Lower leg skin (tissue), 3 donors: Measurements from ENCODE around the gene YWHAG.

ENCODE experiments used
- POLR2A ChIP-seq, 2 donors: fragments of 450-650 bp; IDR thresholded peaks; one replicate each; pipeline ENCODE4 v1.6.1; 2016 to 2017; ENCODE audit warnings: antibody characterized with exemption in 2 of 2, mild to moderate bottlenecking in 1 of 2, moderate library complexity in 1 of 2
- TF ChIP-seq, protein P1 (sequence below), 3 donors: fragments of 450-650 bp; IDR thresholded peaks; one replicate each; pipeline ENCODE4 v1.5.1; 2016; ENCODE audit warnings: antibody characterized with exemption in 3 of 3, mild to moderate bottlenecking in 3 of 3, moderate library complexity in 2 of 3

DNA sequence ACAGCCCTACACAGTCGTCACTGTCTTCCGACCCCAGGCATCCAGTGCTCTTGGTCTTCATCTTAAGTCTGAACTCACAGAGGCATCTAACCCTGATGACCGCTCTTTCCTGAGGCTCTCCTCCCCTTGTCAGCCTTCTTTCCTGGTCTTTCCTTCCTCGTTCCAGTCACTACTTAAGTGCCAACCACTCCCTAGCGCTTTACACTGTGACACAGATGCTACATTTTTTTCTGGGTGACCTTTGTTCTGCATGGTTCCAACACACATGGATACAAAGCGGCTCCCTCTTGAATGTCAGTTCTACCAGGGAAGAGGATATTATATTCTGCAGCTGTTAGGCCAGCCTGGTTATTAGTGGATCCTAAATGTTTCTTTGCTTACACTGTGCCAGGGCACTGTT, 12.7 kb downstream of the YWHAG start:
- TF ChIP-seq, protein P1, sequence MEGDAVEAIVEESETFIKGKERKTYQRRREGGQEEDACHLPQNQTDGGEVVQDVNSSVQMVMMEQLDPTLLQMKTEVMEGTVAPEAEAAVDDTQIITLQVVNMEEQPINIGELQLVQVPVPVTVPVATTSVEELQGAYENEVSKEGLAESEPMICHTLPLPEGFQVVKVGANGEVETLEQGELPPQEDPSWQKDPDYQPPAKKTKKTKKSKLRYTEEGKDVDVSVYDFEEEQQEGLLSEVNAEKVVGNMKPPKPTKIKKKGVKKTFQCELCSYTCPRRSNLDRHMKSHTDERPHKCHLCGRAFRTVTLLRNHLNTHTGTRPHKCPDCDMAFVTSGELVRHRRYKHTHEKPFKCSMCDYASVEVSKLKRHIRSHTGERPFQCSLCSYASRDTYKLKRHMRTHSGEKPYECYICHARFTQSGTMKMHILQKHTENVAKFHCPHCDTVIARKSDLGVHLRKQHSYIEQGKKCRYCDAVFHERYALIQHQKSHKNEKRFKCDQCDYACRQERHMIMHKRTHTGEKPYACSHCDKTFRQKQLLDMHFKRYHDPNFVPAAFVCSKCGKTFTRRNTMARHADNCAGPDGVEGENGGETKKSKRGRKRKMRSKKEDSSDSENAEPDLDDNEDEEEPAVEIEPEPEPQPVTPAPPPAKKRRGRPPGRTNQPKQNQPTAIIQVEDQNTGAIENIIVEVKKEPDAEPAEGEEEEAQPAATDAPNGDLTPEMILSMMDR (IDR thresholded peaks at IDR 0.05) = no peak
- TF ChIP-seq POLR2A (IDR thresholded peaks at IDR 0.05) = no peak
